Peyer's patch (tissue), 4 donors: ENCODE results near the gene PQBP1.

ENCODE experiments used
- POLR2A ChIP-seq, 2 donors: fragments of 450-650 bp; IDR thresholded peaks; one replicate each; pipeline ENCODE4 v1.5.1; 2017; ENCODE audit warnings: antibody characterized with exemption in 2 of 2, mild to moderate bottlenecking in 2 of 2, moderate library complexity in 2 of 2
- TF ChIP-seq, protein P1 (sequence below), 6 experiments: fragments of 450-650 bp in 4 of 6; fragments of 200-600 bp in 2 of 6; sonication (generic) in 1 of 6; IDR thresholded peaks; one replicate each; pipeline ENCODE4 v1.5.1; 2017 to 2019; ENCODE audit warnings: antibody characterized with exemption in 6 of 6, mild to moderate bottlenecking in 3 of 6, moderate library complexity in 1 of 6

DNA sequence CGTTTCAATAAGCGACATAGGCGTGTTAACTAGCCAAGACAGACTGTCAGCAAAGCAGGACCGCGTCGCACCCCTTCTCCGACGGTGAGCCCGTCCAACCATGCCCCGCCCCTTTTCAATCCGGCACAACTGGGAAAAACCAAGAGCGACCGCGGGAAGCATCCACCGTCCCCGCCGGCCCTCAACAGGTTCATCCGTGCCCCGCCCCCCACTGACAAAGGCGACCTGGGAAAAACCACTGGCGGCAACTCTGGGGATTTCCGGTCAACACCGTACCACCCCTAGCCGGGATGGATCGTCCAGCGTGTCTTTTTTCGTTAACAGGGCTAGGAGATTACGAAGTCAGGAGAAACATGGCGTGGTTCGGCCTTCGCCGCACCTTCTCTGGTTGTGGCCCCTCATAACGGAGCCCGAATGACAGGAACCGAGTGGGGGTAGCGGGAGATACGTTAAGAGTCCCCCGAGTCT lies 539 bp upstream of the PQBP1 start:
- TF ChIP-seq, protein P1, sequence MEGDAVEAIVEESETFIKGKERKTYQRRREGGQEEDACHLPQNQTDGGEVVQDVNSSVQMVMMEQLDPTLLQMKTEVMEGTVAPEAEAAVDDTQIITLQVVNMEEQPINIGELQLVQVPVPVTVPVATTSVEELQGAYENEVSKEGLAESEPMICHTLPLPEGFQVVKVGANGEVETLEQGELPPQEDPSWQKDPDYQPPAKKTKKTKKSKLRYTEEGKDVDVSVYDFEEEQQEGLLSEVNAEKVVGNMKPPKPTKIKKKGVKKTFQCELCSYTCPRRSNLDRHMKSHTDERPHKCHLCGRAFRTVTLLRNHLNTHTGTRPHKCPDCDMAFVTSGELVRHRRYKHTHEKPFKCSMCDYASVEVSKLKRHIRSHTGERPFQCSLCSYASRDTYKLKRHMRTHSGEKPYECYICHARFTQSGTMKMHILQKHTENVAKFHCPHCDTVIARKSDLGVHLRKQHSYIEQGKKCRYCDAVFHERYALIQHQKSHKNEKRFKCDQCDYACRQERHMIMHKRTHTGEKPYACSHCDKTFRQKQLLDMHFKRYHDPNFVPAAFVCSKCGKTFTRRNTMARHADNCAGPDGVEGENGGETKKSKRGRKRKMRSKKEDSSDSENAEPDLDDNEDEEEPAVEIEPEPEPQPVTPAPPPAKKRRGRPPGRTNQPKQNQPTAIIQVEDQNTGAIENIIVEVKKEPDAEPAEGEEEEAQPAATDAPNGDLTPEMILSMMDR (IDR thresholded peaks at IDR 0.05): no peak
- TF ChIP-seq POLR2A (IDR thresholded peaks at IDR 0.05): no peak
